PC-9 (cell line): ENCODE data around the gene CADM1. TPM values are rescaled to one million over a fixed set of nuclear protein-coding genes. Genes with fewer than 3 reads are reported as not detected.

Source experiments
- BruUV-seq: library from RNA; stranded (reverse); fragments of 400-500 nt; replicated peaks from 2 replicates; lab custom pipeline; 2021; lab: Mats Ljungman, UMichigan
- CTCF ChIA-PET: fragments of 300-600 bp; sonication (Branson Sonifier 250); formaldehyde crosslinking; loops from one replicate; lab custom pipeline; 2022; ENCODE audit warnings: antibody characterized with exemption; lab: Charles Lee
- POLR2A ChIA-PET: fragments of 300-600 bp; sonication (Branson Sonifier 250); formaldehyde crosslinking; loops from one replicate; lab custom pipeline; 2022; ENCODE audit warnings: antibody characterized with exemption; ENCODE audit not compliant: unreplicated experiment; lab: Charles Lee
- DNase-seq, 2 experiments: peaks; one replicate each; pipeline versions ENCODE4 v3.0.0 to v3.0.0-alpha.2; 2015 to 2022; ENCODE audit warnings: mixed read lengths in 1 of 2
- H2AFZ ChIP-seq: fragments of 200-600 bp; sonication (generic); 2 replicates; pipeline ENCODE4 v1.8.1; 2017; ENCODE audit warnings: antibody characterized with exemption
- H3F3A ChIP-seq: fragments of 200-600 bp; sonication (generic); 2 replicates; pipeline ENCODE4 v1.8.1; 2017; ENCODE audit warnings: antibody characterized with exemption, mild to moderate bottlenecking, low read depth; ENCODE audit not compliant: insufficient read depth
- H3K27ac ChIP-seq: fragments of 200-600 bp; sonication (generic); 2 replicates; pipeline ENCODE4 v1.6.1; 2016; ENCODE audit warnings: mixed run types
- H3K27me3 ChIP-seq: fragments of 200-600 bp; sonication (generic); 2 replicates; pipeline ENCODE4 v1.6.1; 2016; ENCODE audit warnings: low read depth, mixed run types; ENCODE audit not compliant: insufficient read depth
- H3K36me3 ChIP-seq: fragments of 200-600 bp; sonication (generic); 2 replicates; pipeline ENCODE4 v1.6.1; 2016; ENCODE audit warnings: low read depth, mixed run types
- H3K4me1 ChIP-seq: fragments of 200-600 bp; sonication (generic); replicated peaks from 2 replicates; pipeline ENCODE4 v1.6.1; 2016; ENCODE audit warnings: mixed run types; ENCODE audit not compliant: insufficient read depth
- H3K4me2 ChIP-seq: fragments of 200-600 bp; sonication (generic); 2 replicates; pipeline ENCODE4 v1.6.1; 2017; ENCODE audit warnings: mixed run types
- H3K4me3 ChIP-seq: fragments of 200-600 bp; sonication (generic); 2 replicates; pipeline ENCODE4 v1.6.1; 2016; ENCODE audit warnings: mixed run types
- H3K79me2 ChIP-seq: fragments of 200-600 bp; sonication (generic); 2 replicates; pipeline ENCODE4 v1.6.1; 2017; ENCODE audit warnings: low read depth, mixed run types
- H3K9me2 ChIP-seq: fragments of 200-600 bp; sonication (generic); 2 replicates; pipeline ENCODE4 v1.8.1; 2017; ENCODE audit warnings: mild to moderate bottlenecking; ENCODE audit not compliant: insufficient read depth
- H3K9me3 ChIP-seq: fragments of 200-600 bp; sonication (generic); 2 replicates; pipeline ENCODE4 v1.8.1; 2016; ENCODE audit warnings: low read depth; ENCODE audit not compliant: insufficient read depth
- H4K20me1 ChIP-seq: fragments of 200-600 bp; sonication (generic); 2 replicates; pipeline ENCODE4 v1.8.1; 2017; ENCODE audit not compliant: insufficient read depth
- EZH2 ChIP-seq: fragments of 200-600 bp; sonication (generic); IDR thresholded peaks from 2 replicates; pipeline ENCODE4 v1.8.0; 2017; ENCODE audit warnings: antibody characterized with exemption, low read depth
- intact Hi-C: fragments of 100-400 bp; cut with micrococcal nuclease; formaldehyde crosslinking; loops from one replicate; pipeline ENCODE4 v1.10.0; 2022; ENCODE audit not compliant: unreplicated experiment
- total RNA-seq: library from RNA; stranded (reverse); gene quantifications from 2 replicates; pipeline ENCODE4 v1.2.3, GENCODE V29; 2021
- TF ChIP-seq, protein P1 (sequence below): fragments of 200-600 bp; sonication (generic); conservative IDR thresholded peaks from 2 replicates; pipeline ENCODE4 v1.6.1; 2017; ENCODE audit warnings: mixed run types, antibody characterized with exemption, mild to moderate bottlenecking, moderate library complexity

CADM1 gene
- total RNA-seq, 1 experiment from 2014 or later, result not detected

GRCh38 chr11:115188188-115188897 is 315.9 kb downstream of the CADM1 start:
- H3K4me2 ChIP-seq, result no peak overlapping the region
- no peaks in the 10 kb centered on the region for H3K4me1 ChIP-seq
- no peaks in the 10 kb centered on the region for H3K36me3 ChIP-seq
- H3K9me3 ChIP-seq, result no peaks in the 10 kb centered on the region
- no peak for DNase-seq
- intact Hi-C loops, result no loop called here
- H3K9me2 ChIP-seq, result no peaks in the 10 kb centered on the region
- peaks cover 4% of the 10 kb centered on the region; the same call in 1 of the 2 replicates for H4K20me1 ChIP-seq
- peaks cover 76% of the 10 kb centered on the region for H3K27me3 ChIP-seq
- POLR2A ChIA-PET, result no interaction called here
- BruUV-seq, result no TSS peak
- H2AFZ ChIP-seq, result no peak overlapping the region
- TF ChIP-seq, protein P1, sequence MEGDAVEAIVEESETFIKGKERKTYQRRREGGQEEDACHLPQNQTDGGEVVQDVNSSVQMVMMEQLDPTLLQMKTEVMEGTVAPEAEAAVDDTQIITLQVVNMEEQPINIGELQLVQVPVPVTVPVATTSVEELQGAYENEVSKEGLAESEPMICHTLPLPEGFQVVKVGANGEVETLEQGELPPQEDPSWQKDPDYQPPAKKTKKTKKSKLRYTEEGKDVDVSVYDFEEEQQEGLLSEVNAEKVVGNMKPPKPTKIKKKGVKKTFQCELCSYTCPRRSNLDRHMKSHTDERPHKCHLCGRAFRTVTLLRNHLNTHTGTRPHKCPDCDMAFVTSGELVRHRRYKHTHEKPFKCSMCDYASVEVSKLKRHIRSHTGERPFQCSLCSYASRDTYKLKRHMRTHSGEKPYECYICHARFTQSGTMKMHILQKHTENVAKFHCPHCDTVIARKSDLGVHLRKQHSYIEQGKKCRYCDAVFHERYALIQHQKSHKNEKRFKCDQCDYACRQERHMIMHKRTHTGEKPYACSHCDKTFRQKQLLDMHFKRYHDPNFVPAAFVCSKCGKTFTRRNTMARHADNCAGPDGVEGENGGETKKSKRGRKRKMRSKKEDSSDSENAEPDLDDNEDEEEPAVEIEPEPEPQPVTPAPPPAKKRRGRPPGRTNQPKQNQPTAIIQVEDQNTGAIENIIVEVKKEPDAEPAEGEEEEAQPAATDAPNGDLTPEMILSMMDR, result no peak
- no peak for TF ChIP-seq EZH2
- H3F3A ChIP-seq, result no peaks in the 10 kb centered on the region
- H3K79me2 ChIP-seq, result no peaks in the 10 kb centered on the region
- no peak overlapping the region for H3K4me3 ChIP-seq
- H3K27ac ChIP-seq, result no peak overlapping the region
- CTCF ChIA-PET, result no interaction called here

- H3K9me2 ChIP-seq, result no peaks in the 10 kb centered on the region
- H3K4me2 ChIP-seq, result no peak overlapping the region
- H3K4me3 ChIP-seq, result no peak overlapping the region
- intact Hi-C loops, result no loop called here
- H3K36me3 ChIP-seq, result no peaks in the 10 kb centered on the region
- CTCF ChIA-PET, result no interaction called here
- TF ChIP-seq EZH2, result no peak
- TF ChIP-seq, protein P1, result no peak
- POLR2A ChIA-PET, result no interaction called here
- no peaks in the 10 kb centered on the region for H4K20me1 ChIP-seq
- H3K27me3 ChIP-seq, result peaks cover 82% of the 10 kb centered on the region
- no peak for DNase-seq
- H3K9me3 ChIP-seq, result no peaks in the 10 kb centered on the region
- no peak overlapping the region for H2AFZ ChIP-seq
- no peaks in the 10 kb centered on the region for H3K79me2 ChIP-seq
- H3K27ac ChIP-seq, result no peak overlapping the region
- no peaks in the 10 kb centered on the region for H3K4me1 ChIP-seq
- no peaks in the 10 kb centered on the region for H3F3A ChIP-seq
- BruUV-seq, result no TSS peak
These were observed 318.3 kb downstream of the CADM1 start for GRCh38 chr11:115185931-115186330.

- intact Hi-C loops, result no loop called here
- Histone ChIP-seq H3K27me3 (peaks cover 82% of the 10 kb centered on the region), H3K4me2 (no peak overlapping the region), H3F3A (no peaks in the 10 kb centered on the region), H3K4me1 (no peaks in the 10 kb centered on the region), H4K20me1 (no peaks in the 10 kb centered on the region), H3K79me2 (no peaks in the 10 kb centered on the region), H3K9me2 (no peaks in the 10 kb centered on the region), H3K9me3 (no peaks in the 10 kb centered on the region), H3K27ac (no peak overlapping the region), H2AFZ (no peak overlapping the region), H3K36me3 (no peaks in the 10 kb centered on the region), H3K4me3 (no peak overlapping the region)
- TF ChIP-seq EZH2, result no peak
- TF ChIP-seq, protein P1, result no peak
- BruUV-seq, result no TSS peak
- CTCF ChIA-PET, result no interaction called here
- POLR2A ChIA-PET, result no interaction called here
- DNase-seq, result no peak
These were observed 318.7 kb downstream of the CADM1 start for GRCh38 chr11:115185507-115185906.
